Measurements from ENCODE around the gene SPATA12. TPM values are rescaled to one million over a fixed set of nuclear protein-coding genes. Genes with fewer than 3 reads are reported as not detected.

SPATA12 gene
- total RNA-seq = not detected in 2 replicates

DNA sequence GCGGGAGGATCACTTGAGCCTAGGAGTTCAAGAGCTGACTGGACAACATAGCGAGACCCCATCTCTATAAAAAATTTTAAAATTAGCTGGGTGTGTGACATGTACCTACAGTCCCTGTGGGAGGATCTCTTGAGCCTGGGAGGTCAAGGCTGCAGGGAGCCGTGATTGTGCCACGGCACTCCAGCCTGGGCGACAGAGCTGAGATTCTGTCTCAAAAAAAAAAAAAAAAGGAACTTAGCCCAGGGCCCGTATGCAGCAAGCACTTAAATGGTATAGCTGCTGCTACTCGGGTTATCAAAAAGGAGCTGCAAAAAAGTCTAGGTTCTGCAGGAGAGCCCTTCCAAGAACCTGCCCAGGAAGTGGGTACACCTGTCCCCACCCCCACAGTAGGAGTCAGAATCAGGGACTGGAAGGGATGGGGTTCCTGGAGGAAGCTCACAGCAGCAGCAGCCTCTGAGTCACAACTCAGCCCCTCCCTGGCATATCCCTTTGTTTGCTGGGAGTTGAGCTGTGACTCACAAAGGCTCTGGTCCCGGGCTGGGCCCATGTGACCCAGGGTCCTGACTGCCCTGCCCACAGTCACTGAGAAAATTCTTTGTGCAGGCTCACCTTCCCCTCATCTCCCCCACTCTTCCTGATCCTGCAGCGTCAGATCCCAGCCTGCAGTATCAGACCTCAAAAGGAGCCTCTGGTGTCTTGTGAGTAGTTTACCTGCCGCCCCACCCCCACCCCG, at the start of gene SPATA12:
TSS of gene SPATA12 (plus strand) at position 576 of the 733 bp plus-strand sequence. CDS start 13,031 bp downstream, outside the sequence.

Other genes with a start within 250 kb of the SPATA12 start
- gene IL17RD, start 104.7 kb downstream of the SPATA12 start, total RNA-seq = 5.4 and 27.3 TPM in 2 replicates
- not detected in 2 replicates for gene HESX1, start 139.3 kb downstream of the SPATA12 start, total RNA-seq
- gene APPL1, start 167.1 kb downstream of the SPATA12 start, total RNA-seq = 20.3 and 26.7 TPM in 2 replicates
- 0.23 TPM in 1 of 2 replicates, not detected in the other for gene ASB14, start 232.0 kb downstream of the SPATA12 start, total RNA-seq